ENCODE results near the gene CD80. TPM values are rescaled to one million over a fixed set of nuclear protein-coding genes. Genes with fewer than 3 reads are reported as not detected.

The CD80 gene
- total and polyA plus RNA-seq, 10 of the 15 experiments (the other 5 are each of a cell fraction or from before 2014, with no cell fraction given): 41.4 to 137 (median 58.1) TPM

DNA sequence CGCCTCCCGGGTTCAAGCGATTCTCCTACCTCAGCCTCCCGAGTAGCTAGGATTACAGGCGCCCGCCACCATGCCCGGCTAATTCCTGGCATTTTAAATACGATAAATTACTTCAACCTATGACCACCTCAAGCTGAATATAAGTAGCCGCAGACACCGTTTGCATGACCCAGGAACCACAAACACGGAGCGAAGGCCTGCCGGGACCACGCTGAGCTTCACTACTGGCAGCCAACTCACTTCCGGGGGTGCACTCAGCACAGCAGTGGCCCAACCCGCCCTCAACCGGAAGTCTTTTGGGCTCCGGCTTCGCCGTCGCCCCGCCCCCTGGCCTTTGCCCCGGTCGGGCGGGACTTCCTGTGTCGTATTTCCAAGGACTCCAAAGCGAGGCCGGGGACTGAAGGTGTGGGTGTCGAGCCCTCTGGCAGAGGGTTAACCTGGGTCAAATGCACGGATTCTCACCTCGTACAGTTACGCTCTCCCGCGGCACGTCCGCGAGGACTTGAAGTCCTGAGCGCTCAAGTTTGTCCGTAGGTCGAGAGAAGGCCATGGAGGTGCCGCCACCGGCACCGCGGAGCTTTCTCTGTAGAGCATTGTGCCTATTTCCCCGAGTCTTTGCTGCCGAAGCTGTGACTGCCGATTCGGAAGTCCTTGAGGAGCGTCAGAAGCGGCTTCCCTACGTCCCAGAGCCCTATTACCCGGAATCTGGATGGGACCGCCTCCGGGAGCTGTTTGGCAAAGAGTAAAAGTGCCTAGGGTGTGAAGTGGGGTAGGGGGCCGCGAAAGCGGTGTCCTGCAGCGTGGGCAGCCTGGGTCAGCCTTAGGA lies 61.0 kb downstream of the CD80 start, which contains the start of gene TIMMDC1 (continued):
- TF ChIP-seq, protein P1, sequence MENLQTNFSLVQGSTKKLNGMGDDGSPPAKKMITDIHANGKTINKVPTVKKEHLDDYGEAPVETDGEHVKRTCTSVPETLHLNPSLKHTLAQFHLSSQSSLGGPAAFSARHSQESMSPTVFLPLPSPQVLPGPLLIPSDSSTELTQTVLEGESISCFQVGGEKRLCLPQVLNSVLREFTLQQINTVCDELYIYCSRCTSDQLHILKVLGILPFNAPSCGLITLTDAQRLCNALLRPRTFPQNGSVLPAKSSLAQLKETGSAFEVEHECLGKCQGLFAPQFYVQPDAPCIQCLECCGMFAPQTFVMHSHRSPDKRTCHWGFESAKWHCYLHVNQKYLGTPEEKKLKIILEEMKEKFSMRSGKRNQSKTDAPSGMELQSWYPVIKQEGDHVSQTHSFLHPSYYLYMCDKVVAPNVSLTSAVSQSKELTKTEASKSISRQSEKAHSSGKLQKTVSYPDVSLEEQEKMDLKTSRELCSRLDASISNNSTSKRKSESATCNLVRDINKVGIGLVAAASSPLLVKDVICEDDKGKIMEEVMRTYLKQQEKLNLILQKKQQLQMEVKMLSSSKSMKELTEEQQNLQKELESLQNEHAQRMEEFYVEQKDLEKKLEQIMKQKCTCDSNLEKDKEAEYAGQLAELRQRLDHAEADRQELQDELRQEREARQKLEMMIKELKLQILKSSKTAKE (IDR thresholded peaks at IDR 0.05; ENCODE audit: low read depth, poor library complexity, severe bottlenecking): no peak
- TF ChIP-seq EZH2 (IDR thresholded peaks at IDR 0.05; ENCODE audit: borderline replicate concordance, control insufficient read depth, low read depth, low read length) (no peak), GATAD2B (conservative IDR thresholded peaks at IDR 0.05; ENCODE audit: low read depth) (no peak; the same call in 1 of the 2 replicates), ATF7 (IDR thresholded peaks at IDR 0.05; ENCODE audit: low read depth) (no peak; the same call in 1 of the 2 replicates), IRF4 (IDR thresholded peaks at IDR 0.05; ENCODE audit: low read depth, low read length) (0 out of 2 replicates have a peak, but pooled peaks have one; percentile 43), CREB1 (IDR thresholded peaks at IDR 0.05; ENCODE audit: low read depth) (peak; percentile 93), PML (IDR thresholded peaks at IDR 0.05; ENCODE audit: low read length) (peak; percentile 79), YY1 (IDR thresholded peaks at IDR 0.05; ENCODE audit: low read depth, low read length) (peak; percentile 52; the same call in 1 of the 2 replicates), FOS (IDR thresholded peaks at IDR 0.05; ENCODE audit: borderline replicate concordance, extremely low read depth, insufficient read length) (no peak), POU2F2 (IDR thresholded peaks at IDR 0.05; ENCODE audit: borderline replicate concordance, low read depth, low read length) (peak; percentile 87), DPF2 (IDR thresholded peaks at IDR 0.05) (0 out of 2 replicates have a peak, but pooled peaks have one; percentile 66), CHD4 (IDR thresholded peaks at IDR 0.05) (no peak), ZNF274 (IDR thresholded peaks at IDR 0.05; ENCODE audit: insufficient read depth, insufficient read length) (no peak), MYB (IDR thresholded peaks at IDR 0.05; ENCODE audit: borderline replicate concordance, low read depth, low read length) (peak; percentile 50; the same call in 1 of the 2 replicates), CHD1 (IDR thresholded peaks at IDR 0.05; ENCODE audit: low read depth, low read length) (no peak), MXI1 (IDR thresholded peaks at IDR 0.05; ENCODE audit: low read depth, low read length) (peak; percentile 88), BACH1 (IDR thresholded peaks at IDR 0.05; ENCODE audit: borderline replicate concordance) (peak; percentile 60; the same call in 1 of the 2 replicates), SMC3 (IDR thresholded peaks at IDR 0.05; ENCODE audit: borderline replicate concordance, low read length) (no peak), CBFB (IDR thresholded peaks at IDR 0.05; ENCODE audit: low read depth) (peak; percentile 40; the same call in 1 of the 2 replicates), TAF1 (IDR thresholded peaks at IDR 0.05; ENCODE audit: borderline replicate concordance, low read depth, low read length) (peak; percentile 86; the same call in 1 of the 2 replicates), POLR2A (IDR thresholded peaks at IDR 0.05; ENCODE audit: low read depth, low read length) (peak; percentile 96), SRF (IDR thresholded peaks at IDR 0.05; ENCODE audit: low read depth in 2 of 2, low read length in 2 of 2) (0 out of 4 replicates have a peak, but pooled peaks of 1 of the 2 experiments have one; percentile 2), RAD21 (IDR thresholded peaks at IDR 0.05; ENCODE audit: insufficient read depth, low read depth, low read length) (no peak), BMI1 (IDR thresholded peaks at IDR 0.05; ENCODE audit: borderline replicate concordance) (no peak)
- TF ChIP-seq, protein P2, sequence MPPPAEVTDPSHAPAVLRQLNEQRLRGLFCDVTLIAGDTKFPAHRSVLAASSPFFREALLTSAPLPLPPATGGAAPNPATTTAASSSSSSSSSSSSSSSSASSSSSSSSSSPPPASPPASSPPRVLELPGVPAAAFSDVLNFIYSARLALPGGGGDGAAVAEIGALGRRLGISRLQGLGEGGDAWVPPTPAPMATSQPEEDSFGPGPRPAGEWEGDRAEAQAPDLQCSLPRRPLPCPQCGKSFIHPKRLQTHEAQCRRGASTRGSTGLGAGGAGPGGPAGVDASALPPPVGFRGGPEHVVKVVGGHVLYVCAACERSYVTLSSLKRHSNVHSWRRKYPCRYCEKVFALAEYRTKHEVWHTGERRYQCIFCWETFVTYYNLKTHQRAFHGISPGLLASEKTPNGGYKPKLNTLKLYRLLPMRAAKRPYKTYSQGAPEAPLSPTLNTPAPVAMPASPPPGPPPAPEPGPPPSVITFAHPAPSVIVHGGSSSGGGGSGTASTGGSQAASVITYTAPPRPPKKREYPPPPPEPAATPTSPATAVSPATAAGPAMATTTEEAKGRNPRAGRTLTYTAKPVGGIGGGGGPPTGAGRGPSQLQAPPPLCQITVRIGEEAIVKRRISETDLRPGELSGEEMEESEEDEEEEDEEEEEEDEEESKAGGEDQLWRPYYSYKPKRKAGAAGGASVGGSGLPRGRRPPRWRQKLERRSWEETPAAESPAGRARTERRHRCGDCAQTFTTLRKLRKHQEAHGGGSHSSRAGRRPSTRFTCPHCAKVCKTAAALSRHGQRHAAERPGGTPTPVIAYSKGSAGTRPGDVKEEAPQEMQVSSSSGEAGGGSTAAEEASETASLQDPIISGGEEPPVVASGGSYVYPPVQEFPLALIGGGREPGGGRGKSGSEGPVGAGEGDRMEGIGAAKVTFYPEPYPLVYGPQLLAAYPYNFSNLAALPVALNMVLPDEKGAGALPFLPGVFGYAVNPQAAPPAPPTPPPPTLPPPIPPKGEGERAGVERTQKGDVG (CRISPR knock-in tag; IDR thresholded peaks at IDR 0.05): no peak
